ENCODE results near the gene FOSL2.

DNA sequence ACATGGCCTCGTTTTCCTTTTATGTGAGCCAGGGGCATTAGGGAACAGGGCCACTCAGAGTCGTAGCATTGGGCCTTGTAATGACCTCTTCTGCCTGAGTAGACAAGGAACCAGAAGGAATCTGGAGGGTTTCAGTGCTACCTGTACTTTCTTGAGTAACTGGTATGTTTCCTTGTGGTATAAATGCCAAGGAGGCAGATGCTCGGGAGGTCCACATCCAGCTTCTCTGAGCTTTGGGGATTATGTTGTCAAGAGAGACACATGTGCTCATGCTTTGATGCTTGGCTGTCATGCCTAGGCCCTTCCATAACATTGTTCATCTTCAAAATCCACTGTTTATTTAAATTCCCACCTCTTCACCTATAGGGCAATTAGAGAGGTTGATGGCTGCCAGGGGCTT, 26.3 kb downstream of the FOSL2 start:
- no peak for TF ChIP-seq POLR2A (IDR thresholded peaks at IDR 0.05)
- TF ChIP-seq CTCF (IDR thresholded peaks at IDR 0.05) = no peak
